ENCODE measurements around the gene MAEA. TPM values are rescaled to one million over a fixed set of nuclear protein-coding genes. Genes with fewer than 3 reads are reported as not detected.
A peak's percentile ranks its signal among the peaks of the same experiment; 100 is the strongest.
"Not testable (repeated sequence)": the region's sequence is repeated elsewhere in the genome, so short reads cannot be mapped to it uniquely, and the experiment has no call there.

Gene MAEA
- total RNA-seq, 2 donors from 2014 or later = 37.5 to 43.7 TPM

GRCh38 chr4:1310796-1311631 is 21.3 kb downstream of the MAEA start:
- DNase-seq (ENCODE audit: low spot score) = peak; percentile 42
- intact Hi-C loops (cut with DNase I) = no loop called here

- intact Hi-C loops (cut with DNase I) = no loop called here
- no peak for DNase-seq (ENCODE audit: low spot score)
These were observed 23.3 kb downstream of the MAEA start for GRCh38 chr4:1312821-1313640.

GRCh38 chr4:1315306-1315705 is 25.6 kb downstream of the MAEA start:
- no peak for DNase-seq (ENCODE audit: low spot score)
- intact Hi-C loops (cut with DNase I) = no loop called here

- intact Hi-C loops (cut with DNase I) = no loop called here
- DNase-seq (ENCODE audit: low spot score) = no peak
These were observed 26.3 kb downstream of the MAEA start for GRCh38 chr4:1315836-1316536.

- intact Hi-C loops (cut with DNase I) = no loop called here
- DNase-seq (ENCODE audit: low spot score) = no peak
These were observed 27.0 kb downstream of the MAEA start for GRCh38 chr4:1316537-1317168.

GRCh38 chr4:1317177-1318045 is 27.7 kb downstream of the MAEA start:
- no peak for DNase-seq (ENCODE audit: low spot score)
- intact Hi-C loops (cut with DNase I) = no loop called here

DNA sequence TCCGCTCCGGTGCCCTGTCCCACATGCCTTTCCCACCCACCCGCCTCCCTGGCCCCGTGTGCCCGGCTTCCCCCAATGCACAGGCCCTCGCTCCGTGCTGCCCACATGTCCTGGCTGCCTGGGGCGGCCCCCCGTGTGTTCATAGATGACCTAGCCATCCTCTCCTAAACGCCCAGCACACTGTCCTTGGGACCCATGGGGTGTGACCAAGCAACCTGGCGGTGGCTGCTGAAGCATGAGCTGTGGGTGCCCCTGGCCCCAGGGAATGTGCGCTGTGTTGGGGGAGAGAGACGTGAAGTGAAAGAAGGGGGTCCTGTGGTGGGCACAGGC is 28.3 kb downstream of the MAEA start:
- intact Hi-C loops (cut with DNase I) = no loop called here

GRCh38 chr4:1318488-1319213 is 29.0 kb downstream of the MAEA start:
- intact Hi-C loops (cut with DNase I) = no loop called here
- peak; percentile 77 for DNase-seq (ENCODE audit: low spot score)

More for the DNA sequence above, 28.3 kb downstream of the MAEA start:
- DNase-seq (ENCODE audit: low spot score) = no peak

GRCh38 chr4:1321486-1321885 is 31.8 kb downstream of the MAEA start:
- intact Hi-C loops (cut with DNase I) = no loop called here
- peak; percentile 74 for DNase-seq (ENCODE audit: low spot score)

DNA sequence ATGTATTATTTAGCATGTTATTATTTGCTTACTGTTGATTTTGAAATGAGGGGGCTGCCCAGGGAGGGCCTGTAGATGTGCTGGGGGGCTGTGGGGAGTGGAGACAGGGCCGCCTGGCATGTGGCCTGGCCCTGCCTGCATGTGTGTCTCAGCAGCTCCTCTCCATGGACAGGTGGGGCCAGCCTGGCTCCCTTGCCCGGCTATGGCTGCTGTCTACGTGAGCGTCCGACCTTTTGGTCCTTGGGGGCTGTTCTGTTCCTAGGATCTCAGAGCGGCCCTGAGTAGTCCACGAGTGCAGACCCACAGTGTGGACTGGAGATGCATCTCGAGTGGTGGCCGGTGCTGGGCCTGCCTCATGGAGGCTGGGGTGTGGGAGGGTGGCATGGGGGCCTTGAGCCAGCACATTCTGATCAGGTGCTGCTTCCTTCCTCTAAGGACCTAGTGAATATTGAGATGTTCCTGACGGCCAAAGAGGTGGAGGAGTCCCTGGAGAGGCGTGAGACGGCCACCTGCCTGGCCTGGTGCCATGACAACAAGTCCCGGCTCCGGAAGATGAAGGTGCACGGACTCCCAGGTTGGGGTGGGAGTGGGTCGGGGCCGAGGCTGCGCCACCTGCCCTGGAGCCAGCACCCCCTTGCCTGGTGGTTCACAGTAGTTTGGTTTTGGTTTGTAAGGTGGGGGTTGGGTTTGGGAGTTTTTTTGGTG is 32.4 kb downstream of the MAEA start:
- peak; percentile 79 for DNase-seq (ENCODE audit: low spot score)
- intact Hi-C loops (cut with DNase I) = no loop called here

DNA sequence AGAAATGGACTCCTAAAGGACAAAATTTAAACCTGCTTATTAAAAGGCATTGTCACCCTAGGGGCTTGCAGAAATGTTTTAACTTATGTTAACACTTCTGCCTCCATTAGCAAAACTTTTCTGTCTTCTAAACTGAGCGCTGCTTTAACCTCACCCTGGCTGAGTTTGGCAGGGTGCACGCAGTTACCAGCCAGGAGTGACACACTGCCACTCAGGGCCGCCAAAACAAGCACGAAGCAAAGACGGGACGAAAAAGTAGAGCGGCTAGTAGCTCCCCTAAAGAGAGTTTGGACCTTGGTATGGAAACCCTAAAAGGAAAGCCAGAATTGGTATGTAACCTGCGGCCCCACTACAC is 33.6 kb downstream of the MAEA start:
- no peak for DNase-seq (ENCODE audit: low spot score)
- intact Hi-C loops (cut with DNase I) = no loop called here

DNA sequence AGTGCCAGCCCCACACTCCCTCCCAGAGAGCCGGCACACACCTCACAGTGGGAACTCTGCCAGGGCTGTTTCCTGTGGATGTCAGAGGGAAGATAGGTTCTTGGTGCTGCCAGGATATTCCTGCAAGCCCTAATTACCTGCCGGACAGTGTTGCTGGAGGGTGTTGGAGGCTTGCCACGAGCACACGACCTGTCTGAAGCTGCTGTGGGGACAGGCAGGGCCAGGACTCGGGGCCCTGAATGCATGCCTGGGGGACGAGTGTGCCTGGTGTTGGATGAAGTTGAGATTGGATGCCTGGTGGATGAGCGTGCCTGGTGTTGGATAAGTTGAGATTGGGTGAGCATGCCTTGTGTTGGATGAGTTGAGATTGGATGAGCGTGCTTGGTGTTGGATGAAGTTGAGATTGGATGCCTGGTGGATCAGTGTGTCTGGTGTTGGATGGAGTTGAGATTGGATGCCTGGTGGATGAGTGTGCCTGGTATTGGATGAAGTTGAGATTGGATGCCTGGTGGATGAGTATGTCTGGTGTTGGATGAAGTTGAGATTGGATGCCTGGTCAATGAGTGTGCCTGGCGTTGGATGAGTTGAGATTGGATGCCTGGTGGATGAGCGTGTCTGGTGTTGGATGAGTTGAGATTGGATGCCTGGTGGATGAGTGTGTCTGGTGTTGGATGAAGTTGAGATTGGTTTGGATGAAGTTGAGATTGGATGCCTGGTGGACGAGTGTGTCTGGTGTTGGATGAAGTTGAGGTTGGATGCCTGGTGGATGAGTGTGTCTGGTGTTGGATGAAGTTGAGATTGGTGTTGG is 34.1 kb downstream of the MAEA start:
- intact Hi-C loops (cut with DNase I) = no loop called here
- DNase-seq (ENCODE audit: low spot score) = peak; percentile 63

- not testable (repeated sequence) for DNase-seq (ENCODE audit: low spot score)
These were observed 34.9 kb downstream of the MAEA start for GRCh38 chr4:1324443-1325175.

GRCh38 chr4:1325176-1325480 is 35.4 kb downstream of the MAEA start:
- peak; percentile 64 for DNase-seq (ENCODE audit: low spot score)
- intact Hi-C loops (cut with DNase I) = no loop called here

More at GRCh38 chr4:1324443-1325175, 34.9 kb downstream of the MAEA start:
- intact Hi-C loops (cut with DNase I) = not testable (repeated sequence)

DNA sequence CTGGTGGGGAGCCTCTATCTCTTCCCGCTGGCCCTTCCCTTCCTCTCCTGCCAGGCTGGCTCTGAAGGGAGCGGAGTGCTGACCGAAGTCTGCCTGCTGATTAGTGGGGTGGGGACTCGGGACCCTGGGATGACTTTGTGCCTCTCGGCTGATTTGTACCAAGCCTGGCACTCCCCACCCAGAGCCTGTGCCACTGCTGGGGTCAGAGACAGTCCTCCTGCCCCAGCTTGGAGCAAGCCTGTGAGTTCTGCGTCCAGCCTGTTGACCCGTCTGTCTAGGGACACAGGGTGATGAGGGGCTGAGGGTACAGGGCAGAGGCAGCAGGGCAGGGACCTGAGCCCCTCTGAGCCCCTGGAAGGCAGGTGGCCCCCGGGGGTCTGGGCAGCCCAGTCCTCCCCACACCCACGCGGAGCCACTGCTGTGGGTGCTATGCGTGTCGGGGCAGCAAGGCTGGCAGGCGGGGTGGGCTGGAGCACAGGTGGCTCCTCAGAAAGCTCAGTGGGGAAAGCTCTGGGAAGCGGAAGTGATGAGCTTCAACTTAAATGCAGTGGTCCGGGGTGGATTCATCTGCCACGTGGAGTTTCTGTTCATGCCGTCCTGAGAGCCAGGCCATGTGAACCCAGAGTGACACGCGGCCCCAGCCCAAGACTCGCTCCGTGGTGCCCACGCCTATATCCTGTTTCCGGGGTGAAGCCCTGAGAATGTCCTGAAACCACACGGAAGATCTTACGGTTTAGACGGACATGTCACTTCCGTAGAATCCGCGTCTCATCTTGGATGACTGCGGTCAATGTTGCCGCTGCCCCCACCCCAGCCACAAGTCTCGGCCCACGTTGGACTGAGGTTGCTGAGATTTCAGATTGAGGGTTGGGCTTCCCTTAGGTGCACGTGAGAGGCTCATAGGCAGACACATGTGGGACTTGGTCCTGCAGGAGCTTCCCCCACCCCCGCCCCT is 36.3 kb downstream of the MAEA start:
- peak; percentile 67 for DNase-seq (ENCODE audit: low spot score)
- intact Hi-C loops (cut with DNase I) = no loop called here
